ENCODE measurements around the gene RHOC.

RHOC gene

GRCh38 chr1:112700290-112701226 lies 6.4 kb downstream of the RHOC start:
- DNase-seq: peak in 4 of 5 donors; percentile 44 to 49 (median 47)

GRCh38 chr1:112699425-112700144 lies 7.3 kb downstream of the RHOC start:
- no peak for DNase-seq

GRCh38 chr1:112698366-112699310 lies 8.3 kb downstream of the RHOC start:
- no peak for DNase-seq

GRCh38 chr1:112697781-112698201 lies 9.1 kb downstream of the RHOC start:
- no peak for DNase-seq

- DNase-seq: no peak
Observed at GRCh38 chr1:112696578-112697314, 10.2 kb downstream of the RHOC start.

- no peak for DNase-seq
Observed at GRCh38 chr1:112695276-112695675, 11.7 kb downstream of the RHOC start.

GRCh38 chr1:112694363-112694929 lies 12.5 kb downstream of the RHOC start:
- DNase-seq: no peak

GRCh38 chr1:112693821-112694220 lies 13.1 kb downstream of the RHOC start:
- no peak for DNase-seq

- no peak for DNase-seq
Observed at GRCh38 chr1:112692681-112693080, 14.2 kb downstream of the RHOC start.

GRCh38 chr1:112689842-112690237 lies 17.1 kb downstream of the RHOC start:
- DNase-seq: no peak

- DNase-seq: no peak
Observed at GRCh38 chr1:112689196-112689841, 17.6 kb downstream of the RHOC start.

- no peak for DNase-seq
Observed at GRCh38 chr1:112688781-112689193, 18.1 kb downstream of the RHOC start.

- DNase-seq: no peak
Observed at GRCh38 chr1:112687785-112688496, 19.0 kb downstream of the RHOC start.

GRCh38 chr1:112687361-112687760 lies 19.6 kb downstream of the RHOC start:
- DNase-seq: no peak

GRCh38 chr1:112686835-112687234 lies 20.1 kb downstream of the RHOC start:
- no peak for DNase-seq

- no peak for DNase-seq
Observed at GRCh38 chr1:112686417-112686816, 20.5 kb downstream of the RHOC start.

- DNase-seq: no peak
Observed at GRCh38 chr1:112685913-112686312, 21.0 kb downstream of the RHOC start.

GRCh38 chr1:112678605-112679004 lies 28.3 kb downstream of the RHOC start:
- no peak for DNase-seq

- DNase-seq: no peak
Observed at GRCh38 chr1:112677501-112677900, 29.4 kb downstream of the RHOC start.

GRCh38 chr1:112676543-112676942 lies 30.4 kb downstream of the RHOC start:
- DNase-seq: no peak

All from T-helper 1 cell (primary cell).